Neutrophil (primary cell): Measurements from ENCODE around the gene SLC2A4RG.
A peak's percentile ranks its signal among the peaks of the same experiment; 100 is the strongest.
"Not testable (repeated sequence)": the region's sequence is repeated elsewhere in the genome, so short reads cannot be mapped to it uniquely, and the experiment has no call there.

Experiments used
- H3K27ac ChIP-seq: fragments of 200-600 bp; sonication (generic); 2 replicates; pipeline ENCODE4 v1.5.1; 2016; ENCODE audit warnings: mild to moderate bottlenecking, moderate library complexity
- H3K27me3 ChIP-seq: fragments of 200-600 bp; sonication (generic); 2 replicates; pipeline ENCODE4 v1.6.0; 2016; ENCODE audit warnings: mild to moderate bottlenecking
- H3K36me3 ChIP-seq: fragments of 200-600 bp; sonication (generic); 2 replicates; pipeline ENCODE4 v1.5.1; 2017
- H3K4me1 ChIP-seq, 2 experiments: fragments of 200-600 bp in 1 of 2; sonication (generic) in 1 of 2; 1 replicate in 1 of 2; 2 replicates in 1 of 2; pipeline versions ENCODE4 v1.5.1 to v1.6.1; 2013 to 2016; ENCODE audit warnings: low read depth in 1 of 2, low read length in 1 of 2, mild to moderate bottlenecking in 1 of 2, moderate library complexity in 1 of 2; ENCODE audit not compliant: control insufficient read depth in 1 of 2, insufficient read depth in 1 of 2
- H3K4me3 ChIP-seq, 2 experiments: fragments of 200-600 bp in 1 of 2; sonication (generic) in 1 of 2; 1 replicate in 1 of 2; 2 replicates in 1 of 2; pipeline ENCODE4 v1.5.1; 2013 to 2016; ENCODE audit warnings: low read depth in 1 of 2, low read length in 1 of 2, mild to moderate bottlenecking in 1 of 2, moderate library complexity in 1 of 2
- H3K9me3 ChIP-seq: fragments of 200-600 bp; sonication (generic); 2 replicates; pipeline ENCODE4 v1.5.1; 2016
- TF ChIP-seq, protein P1 (sequence below): fragments of 200-600 bp; sonication (generic); IDR thresholded peaks from 2 replicates; pipeline ENCODE4 v1.5.1; 2016; ENCODE audit warnings: antibody characterized with exemption

SLC2A4RG gene

DNA sequence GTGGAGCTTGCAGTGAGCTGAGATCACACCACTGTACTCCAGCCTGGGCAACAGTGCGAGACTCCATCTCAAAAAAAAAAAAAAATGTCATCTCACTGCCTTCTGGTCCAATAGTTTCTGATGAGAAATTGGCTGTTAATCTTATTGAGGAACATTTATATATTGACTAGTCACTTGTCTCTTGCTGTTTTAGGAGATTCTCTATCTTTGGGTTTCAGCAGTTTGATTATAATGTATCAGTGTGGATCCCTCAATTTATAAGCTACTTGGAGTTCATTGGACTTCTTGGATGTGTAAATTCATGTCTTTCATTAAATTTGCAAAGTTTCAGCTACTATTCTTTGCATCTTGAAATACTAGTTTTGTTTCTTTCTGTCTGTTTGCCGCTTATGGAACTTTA is 20.6 kb upstream of the SLC2A4RG start:
- H3K27ac ChIP-seq: no peak overlapping the region
- no peaks in the 10 kb centered on the region for H3K4me1 ChIP-seq
- H3K4me3 ChIP-seq: no peak overlapping the region
- TF ChIP-seq, protein P1, sequence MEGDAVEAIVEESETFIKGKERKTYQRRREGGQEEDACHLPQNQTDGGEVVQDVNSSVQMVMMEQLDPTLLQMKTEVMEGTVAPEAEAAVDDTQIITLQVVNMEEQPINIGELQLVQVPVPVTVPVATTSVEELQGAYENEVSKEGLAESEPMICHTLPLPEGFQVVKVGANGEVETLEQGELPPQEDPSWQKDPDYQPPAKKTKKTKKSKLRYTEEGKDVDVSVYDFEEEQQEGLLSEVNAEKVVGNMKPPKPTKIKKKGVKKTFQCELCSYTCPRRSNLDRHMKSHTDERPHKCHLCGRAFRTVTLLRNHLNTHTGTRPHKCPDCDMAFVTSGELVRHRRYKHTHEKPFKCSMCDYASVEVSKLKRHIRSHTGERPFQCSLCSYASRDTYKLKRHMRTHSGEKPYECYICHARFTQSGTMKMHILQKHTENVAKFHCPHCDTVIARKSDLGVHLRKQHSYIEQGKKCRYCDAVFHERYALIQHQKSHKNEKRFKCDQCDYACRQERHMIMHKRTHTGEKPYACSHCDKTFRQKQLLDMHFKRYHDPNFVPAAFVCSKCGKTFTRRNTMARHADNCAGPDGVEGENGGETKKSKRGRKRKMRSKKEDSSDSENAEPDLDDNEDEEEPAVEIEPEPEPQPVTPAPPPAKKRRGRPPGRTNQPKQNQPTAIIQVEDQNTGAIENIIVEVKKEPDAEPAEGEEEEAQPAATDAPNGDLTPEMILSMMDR: no peak
- peaks cover 45% of the 10 kb centered on the region for H3K36me3 ChIP-seq
- no peaks in the 10 kb centered on the region for H3K9me3 ChIP-seq
- H3K27me3 ChIP-seq: no peaks in the 10 kb centered on the region

DNA sequence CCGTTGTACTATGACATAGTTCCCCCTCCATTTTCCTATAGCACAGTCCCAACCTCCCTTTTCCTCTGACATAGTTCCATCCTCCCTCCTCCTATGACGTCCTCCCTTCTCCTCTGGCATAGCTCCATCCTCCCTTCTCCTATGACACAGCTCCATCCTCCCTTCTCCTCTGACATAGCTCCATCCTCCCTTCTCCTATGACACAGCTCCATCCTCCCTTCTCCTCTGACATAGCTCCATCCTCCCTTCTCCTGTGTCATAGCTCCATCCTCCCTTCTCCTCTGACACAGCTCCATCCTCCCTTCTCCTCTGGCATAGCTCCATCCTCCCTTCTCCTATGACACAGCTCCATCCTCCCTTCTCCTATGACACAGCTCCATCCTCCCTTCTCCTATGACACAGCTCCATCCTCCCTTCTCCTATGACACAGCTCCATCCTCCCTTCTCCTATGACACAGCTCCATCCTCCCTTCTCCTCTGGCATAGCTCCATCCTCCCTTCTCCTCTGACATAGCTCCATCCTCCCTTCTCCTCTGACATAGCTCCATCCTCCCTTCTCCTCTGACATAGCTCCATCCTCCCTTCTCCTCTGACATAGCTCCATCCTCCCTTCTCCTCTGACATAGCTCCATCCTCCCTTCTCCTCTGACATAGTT is 16.5 kb upstream of the SLC2A4RG start:
- peaks cover 36% of the 10 kb centered on the region for H3K36me3 ChIP-seq
- not testable (repeated sequence) for H3K9me3 ChIP-seq, H3K4me3 ChIP-seq, H3K27ac ChIP-seq, H3K4me1 ChIP-seq, H3K27me3 ChIP-seq

DNA sequence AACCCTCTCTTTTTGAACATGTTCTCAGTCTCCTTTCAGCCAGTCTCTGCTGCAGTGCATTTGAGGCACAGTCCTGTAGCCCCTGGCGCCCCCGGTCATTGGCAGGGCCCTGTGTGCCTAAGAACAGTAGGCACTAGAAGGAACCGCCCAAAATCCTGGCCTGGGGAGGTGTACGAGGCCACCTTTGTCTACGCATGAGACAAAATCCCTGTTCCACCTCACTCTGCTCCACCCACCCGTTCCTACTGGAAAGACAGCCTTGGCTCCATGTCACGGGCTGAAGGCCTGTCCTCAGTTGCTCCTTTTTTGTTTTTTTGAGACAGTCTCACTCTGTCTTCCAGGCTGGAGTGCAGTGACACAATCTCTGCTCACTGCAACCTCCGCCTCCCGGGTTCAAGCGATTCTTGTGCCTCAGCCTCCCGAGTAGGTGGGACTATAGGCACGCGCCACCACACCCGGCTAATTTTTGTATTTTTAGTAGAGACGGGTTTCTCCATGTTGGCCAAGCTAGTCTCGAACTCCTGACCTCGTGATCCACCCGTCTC is 9.3 kb upstream of the SLC2A4RG start:
- peaks cover 29% of the 10 kb centered on the region for H3K36me3 ChIP-seq
- peak overlapping the region; percentile 29 for H3K27ac ChIP-seq
- H3K9me3 ChIP-seq, H3K27me3 ChIP-seq, H3K4me3 ChIP-seq: not testable (repeated sequence)
- peaks cover 11 to 12% of the 10 kb centered on the region in 2 experiments for H3K4me1 ChIP-seq

DNA sequence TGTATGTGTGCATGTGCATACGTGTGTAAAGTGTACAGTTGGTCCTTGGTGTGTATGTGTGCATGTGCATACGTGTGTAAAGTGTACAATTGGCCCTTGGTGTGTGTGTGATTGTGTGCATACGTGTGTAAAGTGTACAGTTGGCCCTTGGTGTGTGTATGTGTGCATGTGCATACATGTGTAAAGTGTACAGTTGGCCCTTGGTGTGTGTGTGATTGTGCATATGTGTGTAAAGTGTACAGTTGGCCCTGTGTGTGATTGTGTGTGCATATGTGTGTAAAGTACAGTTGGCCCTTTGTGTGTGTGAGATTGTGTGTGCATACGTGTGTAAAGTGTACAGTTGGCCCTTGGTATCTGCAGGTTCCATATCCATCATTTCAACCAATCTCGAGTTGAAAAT is 8.2 kb upstream of the SLC2A4RG start:
- Histone ChIP-seq H3K4me1 (peaks cover 11 to 12% of the 10 kb centered on the region in 2 experiments), H3K27ac (no peak overlapping the region), H3K36me3 (peaks cover 40% of the 10 kb centered on the region)

DNA sequence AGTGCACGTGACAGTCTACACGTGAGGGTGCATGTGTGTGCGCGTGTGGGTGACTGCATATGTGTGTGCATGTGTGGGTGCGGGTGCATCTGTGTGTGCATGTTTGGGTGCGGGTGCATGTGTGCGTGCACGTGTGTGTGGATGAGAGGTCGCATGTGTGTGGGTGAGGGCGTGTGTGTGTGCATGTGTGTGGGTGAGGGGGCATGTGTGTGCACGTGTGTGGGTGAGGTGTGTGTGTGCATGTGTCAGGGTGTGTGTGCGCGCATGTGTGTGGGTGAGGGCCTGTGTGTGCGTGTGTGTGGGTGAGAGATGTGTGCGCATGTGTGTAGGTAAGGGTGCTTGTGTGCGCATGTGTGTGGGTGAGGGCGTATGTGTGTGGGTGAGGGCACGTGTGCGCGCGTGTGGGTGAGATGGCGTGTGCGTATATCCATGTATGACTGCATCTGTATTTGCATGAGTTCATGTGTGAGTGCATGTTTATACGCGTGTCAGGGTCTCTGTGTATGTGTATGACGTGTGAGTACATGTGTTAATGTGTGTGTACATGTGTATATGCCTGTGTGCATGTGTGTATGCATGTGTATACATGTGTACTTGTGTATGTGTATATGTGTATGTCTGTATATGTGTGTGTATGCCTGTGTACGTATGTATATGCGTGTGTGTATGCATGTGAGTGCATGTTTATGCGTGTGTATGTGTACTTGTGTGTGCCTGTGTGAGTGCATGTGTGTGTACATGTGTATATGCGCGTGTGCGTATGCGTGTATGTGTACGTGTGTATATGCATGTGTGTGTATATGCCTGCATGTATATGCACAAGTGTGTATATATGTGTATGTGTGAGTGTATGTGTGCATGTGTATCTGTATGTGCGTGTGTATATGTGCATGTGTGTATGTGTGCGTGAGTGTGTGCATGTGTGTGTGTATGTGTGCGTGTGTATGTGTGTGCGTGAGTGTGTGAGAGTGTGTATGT is 7.2 kb upstream of the SLC2A4RG start:
- peaks cover 21% of the 10 kb centered on the region for H3K27me3 ChIP-seq
- TF ChIP-seq, protein P1: no peak
- peaks cover 42% of the 10 kb centered on the region for H3K36me3 ChIP-seq
- H3K27ac ChIP-seq: no peak overlapping the region
- peaks cover 17% of the 10 kb centered on the region in 2 experiments for H3K4me1 ChIP-seq
- no peak overlapping the region for H3K4me3 ChIP-seq
- no peaks in the 10 kb centered on the region for H3K9me3 ChIP-seq

More for the DNA sequence above, 8.2 kb upstream of the SLC2A4RG start:
- TF ChIP-seq, protein P1: no peak
- Histone ChIP-seq H3K9me3 (no peaks in the 10 kb centered on the region), H3K4me3 (no peak overlapping the region), H3K27me3 (peaks cover 11% of the 10 kb centered on the region)

DNA sequence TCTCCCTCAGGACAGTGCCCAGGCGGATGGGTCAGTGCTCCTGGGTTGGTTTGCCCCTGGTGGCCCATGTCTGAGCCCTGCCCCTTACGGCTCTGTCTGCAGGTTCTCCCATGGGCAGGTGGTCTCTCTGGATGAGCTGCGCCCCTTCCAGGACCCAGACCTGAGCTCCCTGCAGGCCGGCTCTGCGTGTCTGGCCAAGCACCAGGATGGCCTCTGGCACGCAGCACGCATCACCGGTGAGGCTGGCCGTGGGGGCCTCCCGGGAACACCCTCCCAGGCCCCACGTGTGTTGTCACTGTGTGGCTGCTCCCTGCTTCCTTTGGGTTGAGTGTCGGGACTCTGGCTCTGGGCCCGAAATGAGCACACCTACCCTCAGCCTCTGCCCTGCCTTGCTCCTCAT is 6.5 kb upstream of the SLC2A4RG start:
- peaks cover 18 to 24% of the 10 kb centered on the region in 2 experiments for H3K4me1 ChIP-seq
- H3K27me3 ChIP-seq: peaks cover 28% of the 10 kb centered on the region
- TF ChIP-seq, protein P1: no peak
- H3K4me3 ChIP-seq: no peak overlapping the region
- H3K9me3 ChIP-seq: no peaks in the 10 kb centered on the region
- H3K27ac ChIP-seq: no peak overlapping the region
- H3K36me3 ChIP-seq: peaks cover 42% of the 10 kb centered on the region
